Measurements from ENCODE around the gene ADRM1.

DNA sequence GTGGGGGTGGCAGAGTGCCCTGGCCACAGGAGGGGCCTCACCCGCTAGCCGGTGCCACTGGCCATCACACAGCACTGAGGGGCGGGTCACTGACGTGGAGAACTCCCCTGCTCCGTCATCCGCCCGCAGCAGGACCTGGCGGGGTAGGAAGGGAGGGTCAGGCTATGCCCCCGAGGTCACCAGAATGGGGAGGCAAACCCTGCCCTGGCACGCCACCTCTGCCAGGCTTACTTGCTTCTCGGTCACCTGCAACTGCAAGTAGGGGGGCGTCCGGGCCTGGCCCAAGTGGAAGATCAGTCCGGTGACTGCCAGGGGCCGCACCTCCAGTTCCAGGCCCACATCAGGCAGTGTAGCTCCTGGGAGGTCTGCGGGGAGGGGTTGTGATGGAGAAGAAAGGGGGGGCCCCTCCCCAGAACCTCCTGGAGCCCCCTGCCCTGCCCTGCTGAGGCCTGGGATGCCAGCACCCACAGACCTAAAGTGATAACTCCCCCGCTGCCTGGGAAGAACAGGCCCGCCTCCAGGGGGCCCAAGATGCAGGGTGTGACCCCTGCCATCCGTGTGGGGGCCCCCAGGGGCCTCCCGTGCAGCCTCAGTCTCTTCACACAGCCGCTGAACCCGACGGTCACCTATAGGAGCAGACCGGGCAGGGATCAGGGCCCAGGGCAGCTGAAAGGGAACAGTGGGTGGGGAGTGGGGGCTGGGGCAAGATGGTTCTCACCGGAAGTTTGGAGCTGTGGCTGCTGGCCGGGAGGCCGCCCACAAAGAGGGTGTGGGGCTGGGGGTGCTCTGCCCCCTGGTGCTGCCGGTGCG lies 7.4 kb downstream of the ADRM1 start:
- no peak for TF ChIP-seq HMGA2 (CRISPR knock-in tag; IDR thresholded peaks at IDR 0.05)
- TF ChIP-seq, protein P1, sequence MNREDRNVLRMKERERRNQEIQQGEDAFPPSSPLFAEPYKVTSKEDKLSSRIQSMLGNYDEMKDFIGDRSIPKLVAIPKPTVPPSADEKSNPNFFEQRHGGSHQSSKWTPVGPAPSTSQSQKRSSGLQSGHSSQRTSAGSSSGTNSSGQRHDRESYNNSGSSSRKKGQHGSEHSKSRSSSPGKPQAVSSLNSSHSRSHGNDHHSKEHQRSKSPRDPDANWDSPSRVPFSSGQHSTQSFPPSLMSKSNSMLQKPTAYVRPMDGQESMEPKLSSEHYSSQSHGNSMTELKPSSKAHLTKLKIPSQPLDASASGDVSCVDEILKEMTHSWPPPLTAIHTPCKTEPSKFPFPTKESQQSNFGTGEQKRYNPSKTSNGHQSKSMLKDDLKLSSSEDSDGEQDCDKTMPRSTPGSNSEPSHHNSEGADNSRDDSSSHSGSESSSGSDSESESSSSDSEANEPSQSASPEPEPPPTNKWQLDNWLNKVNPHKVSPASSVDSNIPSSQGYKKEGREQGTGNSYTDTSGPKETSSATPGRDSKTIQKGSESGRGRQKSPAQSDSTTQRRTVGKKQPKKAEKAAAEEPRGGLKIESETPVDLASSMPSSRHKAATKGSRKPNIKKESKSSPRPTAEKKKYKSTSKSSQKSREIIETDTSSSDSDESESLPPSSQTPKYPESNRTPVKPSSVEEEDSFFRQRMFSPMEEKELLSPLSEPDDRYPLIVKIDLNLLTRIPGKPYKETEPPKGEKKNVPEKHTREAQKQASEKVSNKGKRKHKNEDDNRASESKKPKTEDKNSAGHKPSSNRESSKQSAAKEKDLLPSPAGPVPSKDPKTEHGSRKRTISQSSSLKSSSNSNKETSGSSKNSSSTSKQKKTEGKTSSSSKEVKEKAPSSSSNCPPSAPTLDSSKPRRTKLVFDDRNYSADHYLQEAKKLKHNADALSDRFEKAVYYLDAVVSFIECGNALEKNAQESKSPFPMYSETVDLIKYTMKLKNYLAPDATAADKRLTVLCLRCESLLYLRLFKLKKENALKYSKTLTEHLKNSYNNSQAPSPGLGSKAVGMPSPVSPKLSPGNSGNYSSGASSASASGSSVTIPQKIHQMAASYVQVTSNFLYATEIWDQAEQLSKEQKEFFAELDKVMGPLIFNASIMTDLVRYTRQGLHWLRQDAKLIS (CRISPR knock-in tag; IDR thresholded peaks at IDR 0.05; ENCODE audit: borderline replicate concordance), result no peak
- TF ChIP-seq TEAD1 (CRISPR knock-in tag; IDR thresholded peaks at IDR 0.05), result no peak
- TF ChIP-seq, protein P2, sequence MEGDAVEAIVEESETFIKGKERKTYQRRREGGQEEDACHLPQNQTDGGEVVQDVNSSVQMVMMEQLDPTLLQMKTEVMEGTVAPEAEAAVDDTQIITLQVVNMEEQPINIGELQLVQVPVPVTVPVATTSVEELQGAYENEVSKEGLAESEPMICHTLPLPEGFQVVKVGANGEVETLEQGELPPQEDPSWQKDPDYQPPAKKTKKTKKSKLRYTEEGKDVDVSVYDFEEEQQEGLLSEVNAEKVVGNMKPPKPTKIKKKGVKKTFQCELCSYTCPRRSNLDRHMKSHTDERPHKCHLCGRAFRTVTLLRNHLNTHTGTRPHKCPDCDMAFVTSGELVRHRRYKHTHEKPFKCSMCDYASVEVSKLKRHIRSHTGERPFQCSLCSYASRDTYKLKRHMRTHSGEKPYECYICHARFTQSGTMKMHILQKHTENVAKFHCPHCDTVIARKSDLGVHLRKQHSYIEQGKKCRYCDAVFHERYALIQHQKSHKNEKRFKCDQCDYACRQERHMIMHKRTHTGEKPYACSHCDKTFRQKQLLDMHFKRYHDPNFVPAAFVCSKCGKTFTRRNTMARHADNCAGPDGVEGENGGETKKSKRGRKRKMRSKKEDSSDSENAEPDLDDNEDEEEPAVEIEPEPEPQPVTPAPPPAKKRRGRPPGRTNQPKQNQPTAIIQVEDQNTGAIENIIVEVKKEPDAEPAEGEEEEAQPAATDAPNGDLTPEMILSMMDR (IDR thresholded peaks at IDR 0.05), result no peak
- TF ChIP-seq EMX1 (CRISPR knock-in tag; IDR thresholded peaks at IDR 0.05), result no peak
- TF ChIP-seq, protein P3, sequence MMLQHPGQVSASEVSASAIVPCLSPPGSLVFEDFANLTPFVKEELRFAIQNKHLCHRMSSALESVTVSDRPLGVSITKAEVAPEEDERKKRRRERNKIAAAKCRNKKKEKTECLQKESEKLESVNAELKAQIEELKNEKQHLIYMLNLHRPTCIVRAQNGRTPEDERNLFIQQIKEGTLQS (CRISPR knock-in tag; conservative IDR thresholded peaks at IDR 0.05), result no peak
- TF ChIP-seq ZNF263 (CRISPR knock-in tag; IDR thresholded peaks at IDR 0.05; ENCODE audit: low read depth), result no peak
